Measurements from ENCODE around the gene IL17REL. TPM values are rescaled to one million over a fixed set of nuclear protein-coding genes. Genes with fewer than 3 reads are reported as not detected.
A peak's percentile ranks its signal among the peaks of the same experiment; 100 is the strongest.

IL17REL gene
- total and polyA plus RNA-seq, 2 of the 13 experiments (the other 11 are each of a cell fraction or from before 2014, with no cell fraction given) = not detected

DNA sequence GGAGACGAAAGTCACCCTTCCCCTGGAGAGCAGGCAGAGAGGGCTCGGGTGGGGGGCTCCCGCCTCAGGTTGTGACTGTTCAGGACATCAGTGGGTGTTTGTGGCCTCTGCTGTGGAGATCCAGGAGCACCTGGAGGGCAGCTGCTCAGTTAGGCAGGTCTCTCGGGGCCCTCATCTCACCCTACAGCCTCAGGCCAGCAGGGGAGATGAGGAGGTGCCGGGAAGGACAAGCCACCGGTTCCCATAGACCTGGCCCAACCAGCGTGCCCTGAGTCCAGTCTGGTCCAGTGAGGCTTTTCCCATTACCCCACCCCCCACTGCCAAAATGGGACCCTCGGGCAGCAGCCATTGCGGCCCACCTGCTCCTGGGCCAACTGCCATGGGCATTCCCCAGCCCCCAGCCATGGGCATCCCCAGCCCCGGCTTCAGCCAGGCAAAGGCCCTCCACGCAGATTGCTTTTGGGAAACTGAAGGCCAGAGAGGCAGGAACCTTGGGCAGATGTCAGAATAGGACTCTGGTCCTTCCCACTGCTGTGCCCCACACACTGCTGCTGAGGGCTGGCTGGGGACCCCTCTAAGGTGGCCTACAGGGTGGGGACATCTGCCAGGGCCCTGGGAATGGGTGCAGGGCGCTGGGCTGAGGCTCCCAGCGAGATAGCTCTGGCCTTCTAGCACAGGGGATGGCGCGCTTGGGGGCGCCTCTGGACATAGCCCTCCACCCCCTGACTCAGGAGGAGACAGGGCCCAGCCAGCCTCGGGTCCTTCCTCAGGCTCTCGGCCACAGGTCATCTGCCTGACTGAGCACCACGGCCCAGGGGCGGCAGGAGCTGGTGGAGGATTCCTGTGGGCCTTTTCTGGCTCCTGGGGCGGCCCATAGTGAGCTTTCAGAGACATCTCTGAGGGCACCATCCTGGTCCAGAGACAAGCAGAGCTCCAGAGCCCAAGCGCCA lies 47.2 kb downstream of the IL17REL start (continued):
- TF ChIP-seq, protein P1, sequence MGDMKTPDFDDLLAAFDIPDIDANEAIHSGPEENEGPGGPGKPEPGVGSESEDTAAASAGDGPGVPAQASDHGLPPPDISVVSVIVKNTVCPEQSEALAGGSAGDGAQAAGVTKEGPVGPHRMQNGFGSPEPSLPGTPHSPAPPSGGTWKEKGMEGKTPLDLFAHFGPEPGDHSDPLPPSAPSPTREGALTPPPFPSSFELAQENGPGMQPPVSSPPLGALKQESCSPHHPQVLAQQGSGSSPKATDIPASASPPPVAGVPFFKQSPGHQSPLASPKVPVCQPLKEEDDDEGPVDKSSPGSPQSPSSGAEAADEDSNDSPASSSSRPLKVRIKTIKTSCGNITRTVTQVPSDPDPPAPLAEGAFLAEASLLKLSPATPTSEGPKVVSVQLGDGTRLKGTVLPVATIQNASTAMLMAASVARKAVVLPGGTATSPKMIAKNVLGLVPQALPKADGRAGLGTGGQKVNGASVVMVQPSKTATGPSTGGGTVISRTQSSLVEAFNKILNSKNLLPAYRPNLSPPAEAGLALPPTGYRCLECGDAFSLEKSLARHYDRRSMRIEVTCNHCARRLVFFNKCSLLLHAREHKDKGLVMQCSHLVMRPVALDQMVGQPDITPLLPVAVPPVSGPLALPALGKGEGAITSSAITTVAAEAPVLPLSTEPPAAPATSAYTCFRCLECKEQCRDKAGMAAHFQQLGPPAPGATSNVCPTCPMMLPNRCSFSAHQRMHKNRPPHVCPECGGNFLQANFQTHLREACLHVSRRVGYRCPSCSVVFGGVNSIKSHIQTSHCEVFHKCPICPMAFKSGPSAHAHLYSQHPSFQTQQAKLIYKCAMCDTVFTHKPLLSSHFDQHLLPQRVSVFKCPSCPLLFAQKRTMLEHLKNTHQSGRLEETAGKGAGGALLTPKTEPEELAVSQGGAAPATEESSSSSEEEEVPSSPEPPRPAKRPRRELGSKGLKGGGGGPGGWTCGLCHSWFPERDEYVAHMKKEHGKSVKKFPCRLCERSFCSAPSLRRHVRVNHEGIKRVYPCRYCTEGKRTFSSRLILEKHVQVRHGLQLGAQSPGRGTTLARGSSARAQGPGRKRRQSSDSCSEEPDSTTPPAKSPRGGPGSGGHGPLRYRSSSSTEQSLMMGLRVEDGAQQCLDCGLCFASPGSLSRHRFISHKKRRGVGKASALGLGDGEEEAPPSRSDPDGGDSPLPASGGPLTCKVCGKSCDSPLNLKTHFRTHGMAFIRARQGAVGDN (CRISPR knock-in tag; IDR thresholded peaks at IDR 0.05) = peak; percentile 20
- TF ChIP-seq AGO2 (optimal IDR thresholded peaks at IDR 0.05; ENCODE audit: low read depth, low read length) (peak; percentile 78), SOX6 (IDR thresholded peaks at IDR 0.05) (no peak), SOX6 (CRISPR knock-in tag; IDR thresholded peaks at IDR 0.05) (0 out of 2 replicates have a peak, but pooled peaks have one; percentile 11), MTA3 (CRISPR knock-in tag; IDR thresholded peaks at IDR 0.05) (no peak), ZBTB42 (CRISPR knock-in tag; IDR thresholded peaks at IDR 0.05) (no peak; the same call in 1 of the 2 replicates), ASH2L (IDR thresholded peaks at IDR 0.05; ENCODE audit: insufficient read length, low read depth, low read length) (no peak), ZNF660 (CRISPR knock-in tag; IDR thresholded peaks at IDR 0.05; ENCODE audit: borderline replicate concordance, low read depth) (no peak), ZNF10 (CRISPR knock-in tag; IDR thresholded peaks at IDR 0.05; ENCODE audit: borderline replicate concordance, low read depth) (no peak), SP4 (CRISPR knock-in tag; IDR thresholded peaks at IDR 0.05) (no peak), SAP130 (CRISPR knock-in tag; IDR thresholded peaks at IDR 0.05; ENCODE audit: low read depth) (peak; percentile 12; the same call in 1 of the 2 replicates), RBM22 (optimal IDR thresholded peaks at IDR 0.05; ENCODE audit: low read length) (peak; percentile 6), ZMYM3 (CRISPR knock-in tag; IDR thresholded peaks at IDR 0.05) (0 out of 2 replicates have a peak, but pooled peaks have one; percentile 41), RFX5 (IDR thresholded peaks at IDR 0.05; ENCODE audit: low read depth, low read length) (no peak)
- TF ChIP-seq, protein P2, sequence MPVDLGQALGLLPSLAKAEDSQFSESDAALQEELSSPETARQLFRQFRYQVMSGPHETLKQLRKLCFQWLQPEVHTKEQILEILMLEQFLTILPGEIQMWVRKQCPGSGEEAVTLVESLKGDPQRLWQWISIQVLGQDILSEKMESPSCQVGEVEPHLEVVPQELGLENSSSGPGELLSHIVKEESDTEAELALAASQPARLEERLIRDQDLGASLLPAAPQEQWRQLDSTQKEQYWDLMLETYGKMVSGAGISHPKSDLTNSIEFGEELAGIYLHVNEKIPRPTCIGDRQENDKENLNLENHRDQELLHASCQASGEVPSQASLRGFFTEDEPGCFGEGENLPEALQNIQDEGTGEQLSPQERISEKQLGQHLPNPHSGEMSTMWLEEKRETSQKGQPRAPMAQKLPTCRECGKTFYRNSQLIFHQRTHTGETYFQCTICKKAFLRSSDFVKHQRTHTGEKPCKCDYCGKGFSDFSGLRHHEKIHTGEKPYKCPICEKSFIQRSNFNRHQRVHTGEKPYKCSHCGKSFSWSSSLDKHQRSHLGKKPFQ (CRISPR knock-in tag; IDR thresholded peaks at IDR 0.05; ENCODE audit: insufficient replicate concordance) = peak; percentile 64
- TF ChIP-seq, protein P3, sequence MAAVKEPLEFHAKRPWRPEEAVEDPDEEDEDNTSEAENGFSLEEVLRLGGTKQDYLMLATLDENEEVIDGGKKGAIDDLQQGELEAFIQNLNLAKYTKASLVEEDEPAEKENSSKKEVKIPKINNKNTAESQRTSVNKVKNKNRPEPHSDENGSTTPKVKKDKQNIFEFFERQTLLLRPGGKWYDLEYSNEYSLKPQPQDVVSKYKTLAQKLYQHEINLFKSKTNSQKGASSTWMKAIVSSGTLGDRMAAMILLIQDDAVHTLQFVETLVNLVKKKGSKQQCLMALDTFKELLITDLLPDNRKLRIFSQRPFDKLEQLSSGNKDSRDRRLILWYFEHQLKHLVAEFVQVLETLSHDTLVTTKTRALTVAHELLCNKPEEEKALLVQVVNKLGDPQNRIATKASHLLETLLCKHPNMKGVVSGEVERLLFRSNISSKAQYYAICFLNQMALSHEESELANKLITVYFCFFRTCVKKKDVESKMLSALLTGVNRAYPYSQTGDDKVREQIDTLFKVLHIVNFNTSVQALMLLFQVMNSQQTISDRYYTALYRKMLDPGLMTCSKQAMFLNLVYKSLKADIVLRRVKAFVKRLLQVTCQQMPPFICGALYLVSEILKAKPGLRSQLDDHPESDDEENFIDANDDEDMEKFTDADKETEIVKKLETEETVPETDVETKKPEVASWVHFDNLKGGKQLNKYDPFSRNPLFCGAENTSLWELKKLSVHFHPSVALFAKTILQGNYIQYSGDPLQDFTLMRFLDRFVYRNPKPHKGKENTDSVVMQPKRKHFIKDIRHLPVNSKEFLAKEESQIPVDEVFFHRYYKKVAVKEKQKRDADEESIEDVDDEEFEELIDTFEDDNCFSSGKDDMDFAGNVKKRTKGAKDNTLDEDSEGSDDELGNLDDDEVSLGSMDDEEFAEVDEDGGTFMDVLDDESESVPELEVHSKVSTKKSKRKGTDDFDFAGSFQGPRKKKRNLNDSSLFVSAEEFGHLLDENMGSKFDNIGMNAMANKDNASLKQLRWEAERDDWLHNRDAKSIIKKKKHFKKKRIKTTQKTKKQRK (IDR thresholded peaks at IDR 0.05; ENCODE audit: low read length) = no peak
- TF ChIP-seq, protein P4, sequence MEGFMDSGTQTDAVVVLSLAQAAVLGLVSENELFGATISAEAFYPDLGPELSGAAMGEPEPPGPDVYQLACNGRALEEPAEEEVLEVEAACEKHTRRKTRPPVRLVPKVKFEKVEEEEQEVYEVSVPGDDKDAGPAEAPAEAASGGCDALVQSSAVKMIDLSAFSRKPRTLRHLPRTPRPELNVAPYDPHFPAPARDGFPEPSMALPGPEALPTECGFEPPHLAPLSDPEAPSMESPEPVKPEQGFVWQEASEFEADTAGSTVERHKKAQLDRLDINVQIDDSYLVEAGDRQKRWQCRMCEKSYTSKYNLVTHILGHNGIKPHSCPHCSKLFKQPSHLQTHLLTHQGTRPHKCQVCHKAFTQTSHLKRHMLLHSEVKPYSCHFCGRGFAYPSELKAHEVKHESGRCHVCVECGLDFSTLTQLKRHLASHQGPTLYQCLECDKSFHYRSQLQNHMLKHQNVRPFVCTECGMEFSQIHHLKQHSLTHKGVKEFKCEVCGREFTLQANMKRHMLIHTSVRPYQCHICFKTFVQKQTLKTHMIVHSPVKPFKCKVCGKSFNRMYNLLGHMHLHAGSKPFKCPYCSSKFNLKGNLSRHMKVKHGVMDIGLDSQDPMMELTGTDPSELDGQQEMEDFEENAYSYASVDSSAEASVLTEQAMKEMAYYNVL (CRISPR knock-in tag; IDR thresholded peaks at IDR 0.05; ENCODE audit: borderline replicate concordance) = 0 out of 2 replicates have a peak, but pooled peaks have one; percentile 23

Data from HepG2 (cell line).